ENCODE data around the gene YBX3. TPM values are rescaled to one million over a fixed set of nuclear protein-coding genes. Genes with fewer than 3 reads are reported as not detected.

YBX3 gene
- total RNA-seq, 2 experiments from 2014 or later, result 35.9 to 37.4 TPM

- DNase-seq, result no peak
- Mint-ChIP-seq H3K4me1 (ENCODE audit: low read depth) (peaks cover 39% of the 10 kb centered on the region), H3K27me3 (peaks cover 58% of the 10 kb centered on the region), H3K36me3 (ENCODE audit: low read depth) (peaks cover 7% of the 10 kb centered on the region), H3K4me3 (no peak overlapping the region), H3K27ac (no peak overlapping the region), H3K9me3 (no peaks in the 10 kb centered on the region)
- intact Hi-C loops (cut with DNase I, micrococcal nuclease), result no loop called here
- no peaks in the 10 kb centered on the region for H3K36me3 ChIP-seq (ENCODE audit: insufficient read depth, low read length)
- H3K4me3 ChIP-seq (ENCODE audit: low read length), result no peak overlapping the region
- H3K27me3 ChIP-seq (ENCODE audit: control insufficient read depth in 1 of 2, insufficient read depth in 2 of 2, low read length in 2 of 2), result peaks cover 14 to 20% of the 10 kb centered on the region in 2 experiments
- TF ChIP-seq CTCF (IDR thresholded peaks at IDR 0.05), result no peak
- peaks cover 0 to 6% of the 10 kb centered on the region in 2 experiments for H3K9me3 ChIP-seq (ENCODE audit: control insufficient read depth in 1 of 2, insufficient read depth in 1 of 2, low read length in 2 of 2)
- POLR2A ChIA-PET, result no interaction called here
- CTCF ChIA-PET, result interaction anchor here (0.5 to 1.4 kb wide), 2 partner anchors 9 to 1538 kb away, joined by 3 to 4 read pairs; no protein-coding TSS in a partner anchor
- no peak overlapping the region for H3K27ac ChIP-seq (ENCODE audit: low read depth in 1 of 2, low read length in 2 of 2)
- H3K4me1 ChIP-seq (ENCODE audit: insufficient read depth, low read length), result peaks cover 20% of the 10 kb centered on the region
- ATAC-seq (ENCODE audit: poor library complexity), result no peak
Measured at GRCh38 chr12:10719482-10719881, 3.6 kb downstream of the YBX3 start.

- no peaks in the 10 kb centered on the region for H3K9me3 Mint-ChIP-seq
- ChIA-PET CTCF (interaction anchor here (1.4 kb wide), 1 partner anchor 8 kb away, joined by 4 read pairs; no protein-coding TSS in a partner anchor), POLR2A (no interaction called here)
- DNase-seq (no peak), ATAC-seq (ENCODE audit: poor library complexity) (no peak)
- H3K4me1 Mint-ChIP-seq (ENCODE audit: low read depth), result peaks cover 31% of the 10 kb centered on the region
- no peaks in the 10 kb centered on the region for H3K36me3 ChIP-seq (ENCODE audit: insufficient read depth, low read length)
- H3K4me1 ChIP-seq (ENCODE audit: insufficient read depth, low read length), result peaks cover 18% of the 10 kb centered on the region
- peaks cover 4 to 13% of the 10 kb centered on the region in 2 experiments for H3K27me3 ChIP-seq (ENCODE audit: control insufficient read depth in 1 of 2, insufficient read depth in 2 of 2, low read length in 2 of 2)
- no peak overlapping the region for H3K27ac ChIP-seq (ENCODE audit: low read depth in 1 of 2, low read length in 2 of 2)
- H3K4me3 Mint-ChIP-seq, result no peak overlapping the region
- intact Hi-C loops (cut with DNase I, micrococcal nuclease), result no loop called here
- H3K9me3 ChIP-seq (ENCODE audit: control insufficient read depth in 1 of 2, insufficient read depth in 1 of 2, low read length in 2 of 2), result peaks cover 0 to 6% of the 10 kb centered on the region in 2 experiments
- peaks cover 7% of the 10 kb centered on the region for H3K36me3 Mint-ChIP-seq (ENCODE audit: low read depth)
- H3K27me3 Mint-ChIP-seq, result peaks cover 54% of the 10 kb centered on the region
- no peak overlapping the region for H3K27ac Mint-ChIP-seq
- no peak for TF ChIP-seq CTCF (IDR thresholded peaks at IDR 0.05)
- H3K4me3 ChIP-seq (ENCODE audit: low read length), result no peak overlapping the region
Measured at GRCh38 chr12:10718279-10718821, 4.8 kb downstream of the YBX3 start.

GRCh38 chr12:10717410-10717809 is 5.7 kb downstream of the YBX3 start:
- CTCF ChIA-PET, result no interaction called here

More at GRCh38 chr12:10717410-10717809, 5.7 kb downstream of the YBX3 start:
- Histone ChIP-seq H3K9me3 (ENCODE audit: control insufficient read depth in 1 of 2, insufficient read depth in 1 of 2, low read length in 2 of 2) (peaks cover 0 to 3% of the 10 kb centered on the region in 2 experiments), H3K4me3 (ENCODE audit: low read length) (no peak overlapping the region), H3K36me3 (ENCODE audit: insufficient read depth, low read length) (no peaks in the 10 kb centered on the region), H3K4me1 (ENCODE audit: insufficient read depth, low read length) (peaks cover 13% of the 10 kb centered on the region), H3K27ac (ENCODE audit: low read depth in 1 of 2, low read length in 2 of 2) (no peak overlapping the region), H3K27me3 (ENCODE audit: control insufficient read depth in 1 of 2, insufficient read depth in 2 of 2, low read length in 2 of 2) (peaks cover 4 to 11% of the 10 kb centered on the region in 2 experiments)
- Mint-ChIP-seq H3K4me1 (ENCODE audit: low read depth) (peaks cover 30% of the 10 kb centered on the region), H3K9me3 (no peaks in the 10 kb centered on the region), H3K36me3 (ENCODE audit: low read depth) (peaks cover 7% of the 10 kb centered on the region), H3K4me3 (no peak overlapping the region), H3K27me3 (peaks cover 56% of the 10 kb centered on the region), H3K27ac (no peak overlapping the region)
- POLR2A ChIA-PET, result no interaction called here
- intact Hi-C loops (cut with DNase I, micrococcal nuclease), result no loop called here
- ATAC-seq (ENCODE audit: poor library complexity), result no peak
- TF ChIP-seq CTCF (IDR thresholded peaks at IDR 0.05), result no peak
- DNase-seq, result no peak
